GM19025 (cell line): ENCODE data around the gene EFTUD2.

Source experiments
- ATAC-seq: cut with Tn5 transposase; IDR thresholded peaks from one replicate; pipeline ENCODE4 v1.9.1; 2021; ENCODE audit warnings: mild to moderate bottlenecking, low read depth, moderate library complexity; ENCODE audit not compliant: unreplicated experiment

Gene EFTUD2

GRCh38 chr17:44859701-44860100, 39.5 kb downstream of the EFTUD2 start:
- no peak for ATAC-seq

GRCh38 chr17:44854192-44854591, 45.1 kb downstream of the EFTUD2 start:
- no peak for ATAC-seq

- no peak for ATAC-seq
Measured at GRCh38 chr17:44850612-44851011, 48.6 kb downstream of the EFTUD2 start.

GRCh38 chr17:44850025-44850424, 49.2 kb downstream of the EFTUD2 start:
- no peak for ATAC-seq

GRCh38 chr17:44848961-44849489, 50.2 kb downstream of the EFTUD2 start:
- no peak for ATAC-seq

GRCh38 chr17:44848257-44848795, 50.9 kb downstream of the EFTUD2 start:
- no peak for ATAC-seq

- no peak for ATAC-seq
Measured at GRCh38 chr17:44847586-44847985, 51.7 kb downstream of the EFTUD2 start, which contains the start of gene HIGD1B. Gene HIGD1B (plus strand): TSS chr17:44847883. CDS start chr17:44848153, 270 bp downstream.

GRCh38 chr17:44846206-44846605, 53.0 kb downstream of the EFTUD2 start:
- ATAC-seq = no peak

- ATAC-seq = no peak
Measured at GRCh38 chr17:44844390-44844830, 54.8 kb downstream of the EFTUD2 start.

GRCh38 chr17:44842748-44843147, 56.5 kb downstream of the EFTUD2 start:
- ATAC-seq = no peak

GRCh38 chr17:44840936-44841335, 58.3 kb downstream of the EFTUD2 start:
- no peak for ATAC-seq

- no peak for ATAC-seq
Measured at GRCh38 chr17:44840274-44840673, 59.0 kb downstream of the EFTUD2 start.

- ATAC-seq = no peak
Measured at GRCh38 chr17:44837196-44837595, 62.0 kb downstream of the EFTUD2 start.

GRCh38 chr17:44832805-44833204, 66.4 kb downstream of the EFTUD2 start:
- no peak for ATAC-seq

GRCh38 chr17:44831371-44831770, 67.9 kb downstream of the EFTUD2 start:
- ATAC-seq = no peak

- ATAC-seq = no peak
Measured at GRCh38 chr17:44830359-44831288, 68.6 kb downstream of the EFTUD2 start.

GRCh38 chr17:44829523-44830358, 69.5 kb downstream of the EFTUD2 start, which contains the start of gene GJC1:
Gene GJC1 (minus strand): TSS chr17:44830287. CDS start chr17:44805817, 24,470 bp downstream.
- ATAC-seq = no peak

- ATAC-seq = no peak
Measured at GRCh38 chr17:44828919-44829522, 70.2 kb downstream of the EFTUD2 start.

GRCh38 chr17:44827863-44828262, 71.4 kb downstream of the EFTUD2 start:
- ATAC-seq = no peak

- ATAC-seq = no peak
Measured at GRCh38 chr17:44826123-44826790, 73.0 kb downstream of the EFTUD2 start.
